Naive B cell (primary cell): ENCODE results near the gene NPAS3. TPM values are rescaled to one million over a fixed set of nuclear protein-coding genes. Genes with fewer than 3 reads are reported as not detected.

Source experiments
- ATAC-seq, 2 donors: fragments of 150-1000 bp; cut with Tn5 transposase; 2 replicates each; pipeline ENCODE4 v1.10.0; 2021; ENCODE audit warnings: low read depth in 2 of 2, mild to moderate bottlenecking in 2 of 2, moderate library complexity in 2 of 2
- DNase-seq: peaks from one replicate; pipeline ENCODE4 v3.0.0; 2022
- H3K27ac Mint-ChIP-seq, 6 donors: one replicate each; pipeline ENCODE4 v1.8.0; 2020 to 2022; ENCODE audit warnings: mild to moderate bottlenecking in 6 of 6, mixed read lengths in 6 of 6, moderate library complexity in 5 of 6, inconsistent platforms in 2 of 6
- H3K27me3 Mint-ChIP-seq, 3 donors: one replicate each; pipeline ENCODE4 v1.8.0; 2021 to 2022; ENCODE audit warnings: mixed read lengths in 3 of 3, mild to moderate bottlenecking in 1 of 3
- H3K36me3 Mint-ChIP-seq, 2 donors: one replicate each; pipeline ENCODE4 v1.8.0; 2020 to 2022; ENCODE audit warnings: mixed read lengths in 2 of 2, inconsistent platforms in 1 of 2, mild to moderate bottlenecking in 1 of 2
- H3K4me1 Mint-ChIP-seq, 3 donors: one replicate each; pipeline ENCODE4 v1.8.0; 2020 to 2022; ENCODE audit warnings: mixed read lengths in 3 of 3, inconsistent platforms in 1 of 3, mild to moderate bottlenecking in 1 of 3, moderate library complexity in 1 of 3
- H3K4me3 Mint-ChIP-seq, 8 donors: one replicate each; pipeline ENCODE4 v1.8.0; 2020 to 2022; ENCODE audit warnings: mild to moderate bottlenecking in 8 of 8, mixed read lengths in 8 of 8, moderate library complexity in 8 of 8, inconsistent platforms in 2 of 8
- H3K9me3 Mint-ChIP-seq, 7 donors: one replicate each; pipeline ENCODE4 v1.8.0; 2020 to 2022; ENCODE audit warnings: mixed read lengths in 7 of 7, mild to moderate bottlenecking in 5 of 7, inconsistent platforms in 2 of 7, moderate library complexity in 1 of 7
- polyA plus RNA-seq, 6 donors: library from polyadenylated mRNA; unstranded; fragments of 300-500 nt; fragmentation: Illumina TruSeq; gene quantifications; one replicate each; pipeline ENCODE4 v1.2.3, GENCODE V29; 2021; ENCODE audit warnings: low read depth in 6 of 6

Gene NPAS3
- polyA plus RNA-seq, 6 donors from 2014 or later, result not detected

- Mint-ChIP-seq H3K4me3 (no peak overlapping the region), H3K4me1 (no peaks in the 10 kb centered on the region), H3K36me3 (no peaks in the 10 kb centered on the region), H3K9me3 (peaks cover 0 to 4% (median 0%) of the 10 kb centered on the region in 7 donors), H3K27ac (no peak overlapping the region), H3K27me3 (no peaks in the 10 kb centered on the region)
- no peak for DNase-seq
- ATAC-seq, result no peak
Observed at GRCh38 chr14:32967421-32967820, 28.7 kb downstream of the NPAS3 start.

GRCh38 chr14:32968972-32969544 is 30.4 kb downstream of the NPAS3 start:
- H3K4me3 Mint-ChIP-seq, result no peak overlapping the region
- H3K27ac Mint-ChIP-seq, result no peak overlapping the region
- ATAC-seq, result no peak
- no peaks in the 10 kb centered on the region for H3K36me3 Mint-ChIP-seq
- no peaks in the 10 kb centered on the region for H3K4me1 Mint-ChIP-seq
- peaks cover 0 to 4% (median 0%) of the 10 kb centered on the region in 7 donors for H3K9me3 Mint-ChIP-seq
- no peak for DNase-seq
- H3K27me3 Mint-ChIP-seq, result peaks cover 0 to 3% (median 0%) of the 10 kb centered on the region in 3 donors

- no peak for ATAC-seq
- H3K4me3 Mint-ChIP-seq, result no peak overlapping the region
- H3K27ac Mint-ChIP-seq, result no peak overlapping the region
- peaks cover 0 to 1% (median 0%) of the 10 kb centered on the region in 3 donors for H3K27me3 Mint-ChIP-seq
- H3K9me3 Mint-ChIP-seq, result peaks cover 0 to 3% (median 0%) of the 10 kb centered on the region in 7 donors
- no peaks in the 10 kb centered on the region for H3K36me3 Mint-ChIP-seq
- no peak for DNase-seq
- H3K4me1 Mint-ChIP-seq, result no peaks in the 10 kb centered on the region
Observed at GRCh38 chr14:32977913-32978312, 39.2 kb downstream of the NPAS3 start.

- H3K27me3 Mint-ChIP-seq, result no peaks in the 10 kb centered on the region
- ATAC-seq (no peak), DNase-seq (no peak)
- no peaks in the 10 kb centered on the region for H3K36me3 Mint-ChIP-seq
- no peak overlapping the region for H3K4me3 Mint-ChIP-seq
- no peaks in the 10 kb centered on the region for H3K4me1 Mint-ChIP-seq
- peaks cover 0 to 3% (median 0%) of the 10 kb centered on the region in 7 donors for H3K9me3 Mint-ChIP-seq
- H3K27ac Mint-ChIP-seq, result no peak overlapping the region
Observed at GRCh38 chr14:32978691-32979255, 40.1 kb downstream of the NPAS3 start.

GRCh38 chr14:32980178-32980901 is 41.7 kb downstream of the NPAS3 start:
- no peak for ATAC-seq
- Mint-ChIP-seq H3K4me1 (no peaks in the 10 kb centered on the region), H3K9me3 (peaks cover 0 to 3% (median 0%) of the 10 kb centered on the region in 7 donors), H3K36me3 (no peaks in the 10 kb centered on the region), H3K4me3 (no peak overlapping the region), H3K27ac (no peak overlapping the region), H3K27me3 (no peaks in the 10 kb centered on the region)
- DNase-seq, result no peak

- no peaks in the 10 kb centered on the region for H3K27me3 Mint-ChIP-seq
- DNase-seq, result no peak
- ATAC-seq, result no peak
- H3K9me3 Mint-ChIP-seq, result peaks cover 0 to 3% (median 0%) of the 10 kb centered on the region in 7 donors
- no peaks in the 10 kb centered on the region for H3K36me3 Mint-ChIP-seq
- no peak overlapping the region for H3K4me3 Mint-ChIP-seq
- no peaks in the 10 kb centered on the region for H3K4me1 Mint-ChIP-seq
- no peak overlapping the region for H3K27ac Mint-ChIP-seq
Observed at GRCh38 chr14:32980902-32981501, 42.3 kb downstream of the NPAS3 start.

GRCh38 chr14:32984241-32984930 is 45.7 kb downstream of the NPAS3 start:
- Mint-ChIP-seq H3K4me1 (no peaks in the 10 kb centered on the region), H3K4me3 (no peak overlapping the region), H3K27me3 (peaks cover 0 to 4% (median 0%) of the 10 kb centered on the region in 3 donors), H3K9me3 (peaks cover 0 to 5% (median 0%) of the 10 kb centered on the region in 7 donors), H3K36me3 (no peaks in the 10 kb centered on the region), H3K27ac (peak overlapping the region in 1 of 6 donors; percentile 24)
- DNase-seq (no peak), ATAC-seq (no peak)

GRCh38 chr14:32985866-32986265 is 47.2 kb downstream of the NPAS3 start:
- DNase-seq (no peak), ATAC-seq (no peak)
- no peaks in the 10 kb centered on the region for H3K36me3 Mint-ChIP-seq
- no peaks in the 10 kb centered on the region for H3K4me1 Mint-ChIP-seq
- peaks cover 0 to 5% (median 0%) of the 10 kb centered on the region in 7 donors for H3K9me3 Mint-ChIP-seq
- H3K27me3 Mint-ChIP-seq, result peaks cover 0 to 4% (median 0%) of the 10 kb centered on the region in 3 donors
- H3K4me3 Mint-ChIP-seq, result no peak overlapping the region
- no peak overlapping the region for H3K27ac Mint-ChIP-seq

- ATAC-seq, result no peak
- DNase-seq, result no peak
- H3K36me3 Mint-ChIP-seq, result no peaks in the 10 kb centered on the region
- no peaks in the 10 kb centered on the region for H3K4me1 Mint-ChIP-seq
- H3K27me3 Mint-ChIP-seq, result peaks cover 0 to 4% (median 0%) of the 10 kb centered on the region in 3 donors
- peaks cover 0 to 6% (median 0%) of the 10 kb centered on the region in 7 donors for H3K9me3 Mint-ChIP-seq
- H3K4me3 Mint-ChIP-seq, result no peak overlapping the region
- no peak overlapping the region for H3K27ac Mint-ChIP-seq
Observed at GRCh38 chr14:32986791-32987540, 48.3 kb downstream of the NPAS3 start.

GRCh38 chr14:32991691-32992090 is 53.0 kb downstream of the NPAS3 start:
- no peak for DNase-seq
- no peak for ATAC-seq
- no peak overlapping the region for H3K4me3 Mint-ChIP-seq
- no peaks in the 10 kb centered on the region for H3K4me1 Mint-ChIP-seq
- H3K9me3 Mint-ChIP-seq, result peaks cover 2 to 12% (median 6%) of the 10 kb centered on the region in 7 donors
- no peaks in the 10 kb centered on the region for H3K36me3 Mint-ChIP-seq
- peaks cover 0 to 4% (median 0%) of the 10 kb centered on the region in 3 donors for H3K27me3 Mint-ChIP-seq
- H3K27ac Mint-ChIP-seq, result no peak overlapping the region

- Mint-ChIP-seq H3K4me3 (no peak overlapping the region), H3K4me1 (no peaks in the 10 kb centered on the region), H3K9me3 (peaks cover 4 to 10% (median 9%) of the 10 kb centered on the region in 7 donors), H3K27me3 (peaks cover 0 to 2% (median 0%) of the 10 kb centered on the region in 3 donors), H3K36me3 (no peaks in the 10 kb centered on the region), H3K27ac (no peak overlapping the region)
- DNase-seq, result no peak
- no peak for ATAC-seq
Observed at GRCh38 chr14:32993921-32994320, 55.2 kb downstream of the NPAS3 start.

- H3K36me3 Mint-ChIP-seq, result no peaks in the 10 kb centered on the region
Observed at GRCh38 chr14:32996343-32996742, 57.7 kb downstream of the NPAS3 start.

GRCh38 chr14:32998433-32998832 is 59.8 kb downstream of the NPAS3 start:
- Mint-ChIP-seq H3K27ac (no peak overlapping the region), H3K36me3 (no peaks in the 10 kb centered on the region), H3K4me1 (no peaks in the 10 kb centered on the region), H3K27me3 (no peaks in the 10 kb centered on the region), H3K4me3 (no peak overlapping the region), H3K9me3 (peaks cover 2 to 9% (median 6%) of the 10 kb centered on the region in 7 donors)
- ATAC-seq (no peak), DNase-seq (no peak)

More at GRCh38 chr14:32996343-32996742, 57.7 kb downstream of the NPAS3 start:
- H3K9me3 Mint-ChIP-seq, result peaks cover 4 to 10% (median 9%) of the 10 kb centered on the region in 7 donors
- H3K27me3 Mint-ChIP-seq, result no peaks in the 10 kb centered on the region
- ATAC-seq (no peak), DNase-seq (no peak)
- no peak overlapping the region for H3K27ac Mint-ChIP-seq
- no peaks in the 10 kb centered on the region for H3K4me1 Mint-ChIP-seq
- no peak overlapping the region for H3K4me3 Mint-ChIP-seq
